Hepatocyte (in vitro differentiated cells): ENCODE data around the gene CAPN2. TPM values are rescaled to one million over a fixed set of nuclear protein-coding genes. Genes with fewer than 3 reads are reported as not detected.

Experiments used
- DNase-seq: peaks from one replicate; pipeline ENCODE4 v3.0.0-alpha.2; 2016; ENCODE audit warnings: low spot score
- H2AFZ ChIP-seq: fragments of 200-600 bp; sonication (generic); 2 replicates; pipeline ENCODE4 v1.6.0; 2016; ENCODE audit warnings: antibody characterized with exemption, mild to moderate bottlenecking
- H3K27ac ChIP-seq: fragments of 200-600 bp; sonication (generic); 2 replicates; pipeline ENCODE4 v1.5.1; 2016; ENCODE audit warnings: mild to moderate bottlenecking
- H3K27me3 ChIP-seq: fragments of 200-600 bp; sonication (generic); 2 replicates; pipeline ENCODE4 v1.6.1; 2016
- H3K36me3 ChIP-seq: fragments of 200-600 bp; sonication (generic); replicated peaks from 2 replicates; pipeline ENCODE4 v1.5.1; 2016; ENCODE audit warnings: low read depth; ENCODE audit not compliant: insufficient read depth
- H3K4me1 ChIP-seq: fragments of 200-600 bp; sonication (generic); 2 replicates; pipeline ENCODE4 v1.5.1; 2016; ENCODE audit warnings: mild to moderate bottlenecking, moderate library complexity; ENCODE audit not compliant: insufficient read depth
- H3K4me2 ChIP-seq: fragments of 200-600 bp; sonication (generic); 2 replicates; pipeline ENCODE4 v1.6.0; 2016
- H3K4me3 ChIP-seq: fragments of 200-600 bp; sonication (generic); 2 replicates; pipeline ENCODE4 v1.5.1; 2016; ENCODE audit warnings: mild to moderate bottlenecking
- H3K79me2 ChIP-seq: fragments of 200-600 bp; sonication (generic); 2 replicates; pipeline ENCODE4 v1.6.0; 2017; ENCODE audit warnings: mild to moderate bottlenecking
- H3K9me2 ChIP-seq: fragments of 200-600 bp; sonication (generic); replicated peaks from 2 replicates; pipeline ENCODE4 v1.6.0; 2017; ENCODE audit warnings: mild to moderate bottlenecking; ENCODE audit not compliant: insufficient read depth
- H3K9me3 ChIP-seq: fragments of 200-600 bp; sonication (generic); 2 replicates; pipeline ENCODE4 v1.5.1; 2016; ENCODE audit warnings: low read depth, mild to moderate bottlenecking
- H4K20me1 ChIP-seq: fragments of 200-600 bp; sonication (generic); 2 replicates; pipeline ENCODE4 v1.6.0; 2016; ENCODE audit warnings: mild to moderate bottlenecking; ENCODE audit not compliant: insufficient read depth, poor library complexity, severe bottlenecking
- EZH2 ChIP-seq: fragments of 200-600 bp; sonication (generic); IDR thresholded peaks from 2 replicates; pipeline ENCODE4 v1.6.1; 2016; ENCODE audit warnings: antibody characterized with exemption, mild to moderate bottlenecking, borderline replicate concordance
- EZH2phosphoT487 ChIP-seq: fragments of 200-600 bp; sonication (generic); IDR thresholded peaks from one replicate; pipeline ENCODE4 v1.6.1; 2018; ENCODE audit warnings: antibody characterized with exemption, mild to moderate bottlenecking, low read depth, moderate library complexity; ENCODE audit not compliant: unreplicated experiment, severe bottlenecking
- WGBS: methylation state at CpG from one replicate; pipeline ENCODE4 v1.1.6; 2016; ENCODE audit warnings: low lambda C conversion rate; ENCODE audit errors: missing lambda C conversion rate; 5-methylcytosine and 5-hydroxymethylcytosine counted together
- polyA plus RNA-seq: library from polyadenylated mRNA; unstranded; fragments of >200 nt; fragmentation: Nextera tagmentation; extraction: Ambion mirVana; gene quantifications from 2 replicates; pipeline ENCODE4 v1.2.1, GENCODE V29; 2016
- total RNA-seq: library from RNA; depleted of rRNA; stranded (reverse); fragments of >200 nt; gene quantifications from 2 replicates; pipeline ENCODE4 v1.2.3, GENCODE V29; 2014
- TF ChIP-seq, protein P1 (sequence below): fragments of 200-600 bp; sonication (generic); IDR thresholded peaks from 2 replicates; pipeline ENCODE4 v1.5.1; 2016; ENCODE audit warnings: antibody characterized with exemption, mild to moderate bottlenecking; ENCODE audit not compliant: poor library complexity

CAPN2 gene
- total and polyA plus RNA-seq, 2 experiments from 2014 or later = 147 to 162 TPM

DNA sequence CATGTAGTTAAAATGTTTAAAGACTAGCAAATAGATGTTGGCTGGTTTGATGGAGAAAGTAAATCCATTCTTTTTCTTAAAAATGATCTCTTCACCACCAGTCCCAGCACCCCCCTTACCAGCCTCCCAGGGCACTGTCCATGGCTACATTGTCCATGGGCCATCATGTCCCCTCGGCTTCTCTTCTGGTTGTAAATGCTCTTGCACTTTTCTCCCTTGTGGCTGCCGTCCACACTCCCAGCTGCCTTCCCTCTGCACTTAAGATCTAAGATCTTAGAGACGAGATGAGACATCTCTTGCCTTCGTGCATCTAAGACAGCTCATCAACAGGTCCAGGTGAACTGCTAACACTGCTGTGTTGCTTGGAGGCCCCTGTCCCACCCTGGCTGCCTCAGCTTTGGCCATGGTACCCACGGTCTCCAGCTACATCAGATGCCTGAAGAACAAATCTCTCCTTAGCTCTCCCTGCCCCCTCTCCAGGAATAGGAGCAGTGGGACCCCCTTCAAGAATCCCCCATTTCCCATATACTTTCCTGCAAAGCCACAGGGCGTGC, 11.1 kb downstream of the CAPN2 start:
- 87% methylated on average over 6 of the region's 6 CpGs for WGBS
- no peak overlapping the region for H2AFZ ChIP-seq
- DNase-seq = no peak
- no peaks in the 10 kb centered on the region for H4K20me1 ChIP-seq
- H3K4me3 ChIP-seq = no peak overlapping the region
- no peak overlapping the region for H3K4me2 ChIP-seq
- no peak overlapping the region for H3K27ac ChIP-seq
- H3K36me3 ChIP-seq = no peaks in the 10 kb centered on the region
- H3K4me1 ChIP-seq = peaks cover 48% of the 10 kb centered on the region
- H3K27me3 ChIP-seq = no peaks in the 10 kb centered on the region
- no peaks in the 10 kb centered on the region for H3K9me2 ChIP-seq
- H3K79me2 ChIP-seq = peaks cover 52% of the 10 kb centered on the region
- H3K9me3 ChIP-seq = no peaks in the 10 kb centered on the region
- TF ChIP-seq EZH2phosphoT487 (no peak), EZH2 (no peak)
- TF ChIP-seq, protein P1, sequence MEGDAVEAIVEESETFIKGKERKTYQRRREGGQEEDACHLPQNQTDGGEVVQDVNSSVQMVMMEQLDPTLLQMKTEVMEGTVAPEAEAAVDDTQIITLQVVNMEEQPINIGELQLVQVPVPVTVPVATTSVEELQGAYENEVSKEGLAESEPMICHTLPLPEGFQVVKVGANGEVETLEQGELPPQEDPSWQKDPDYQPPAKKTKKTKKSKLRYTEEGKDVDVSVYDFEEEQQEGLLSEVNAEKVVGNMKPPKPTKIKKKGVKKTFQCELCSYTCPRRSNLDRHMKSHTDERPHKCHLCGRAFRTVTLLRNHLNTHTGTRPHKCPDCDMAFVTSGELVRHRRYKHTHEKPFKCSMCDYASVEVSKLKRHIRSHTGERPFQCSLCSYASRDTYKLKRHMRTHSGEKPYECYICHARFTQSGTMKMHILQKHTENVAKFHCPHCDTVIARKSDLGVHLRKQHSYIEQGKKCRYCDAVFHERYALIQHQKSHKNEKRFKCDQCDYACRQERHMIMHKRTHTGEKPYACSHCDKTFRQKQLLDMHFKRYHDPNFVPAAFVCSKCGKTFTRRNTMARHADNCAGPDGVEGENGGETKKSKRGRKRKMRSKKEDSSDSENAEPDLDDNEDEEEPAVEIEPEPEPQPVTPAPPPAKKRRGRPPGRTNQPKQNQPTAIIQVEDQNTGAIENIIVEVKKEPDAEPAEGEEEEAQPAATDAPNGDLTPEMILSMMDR = no peak

GRCh38 chr1:223724376-223724775, 12.0 kb downstream of the CAPN2 start:
- 80% methylated on average over 4 of the region's 4 CpGs for WGBS
- H3K4me1 ChIP-seq = peaks cover 38% of the 10 kb centered on the region

GRCh38 chr1:223725578-223725977, 13.2 kb downstream of the CAPN2 start:
- Histone ChIP-seq H3K4me1 (peaks cover 32% of the 10 kb centered on the region), H3K4me2 (peak overlapping the region; percentile 64), H3K9me3 (no peaks in the 10 kb centered on the region), H3K4me3 (no peak overlapping the region), H3K27ac (peak overlapping the region; percentile 93), H3K79me2 (peaks cover 66% of the 10 kb centered on the region), H2AFZ (no peak overlapping the region), H3K36me3 (no peaks in the 10 kb centered on the region), H3K27me3 (no peaks in the 10 kb centered on the region), H3K9me2 (no peaks in the 10 kb centered on the region), H4K20me1 (no peaks in the 10 kb centered on the region)
- WGBS = 95% methylated on average over 8 of the region's 8 CpGs
- TF ChIP-seq, protein P1 = no peak
- DNase-seq = no peak

More at GRCh38 chr1:223724376-223724775, 12.0 kb downstream of the CAPN2 start:
- no peak for DNase-seq
- Histone ChIP-seq H3K79me2 (peaks cover 62% of the 10 kb centered on the region), H3K27me3 (no peaks in the 10 kb centered on the region), H2AFZ (no peak overlapping the region), H3K4me3 (no peak overlapping the region), H4K20me1 (no peaks in the 10 kb centered on the region), H3K36me3 (no peaks in the 10 kb centered on the region), H3K9me2 (no peaks in the 10 kb centered on the region), H3K9me3 (no peaks in the 10 kb centered on the region), H3K4me2 (no peak overlapping the region), H3K27ac (no peak overlapping the region)
- TF ChIP-seq EZH2phosphoT487 = no peak
- TF ChIP-seq, protein P1 = no peak
- no peak for TF ChIP-seq EZH2
